EH (cell line): ENCODE results near the gene CDH22.

Experiments
- DNase-seq: peaks from one replicate; pipeline ENCODE4 v3.0.0-alpha.2; 2015; ENCODE audit warnings: low read depth

The CDH22 gene, protein sequence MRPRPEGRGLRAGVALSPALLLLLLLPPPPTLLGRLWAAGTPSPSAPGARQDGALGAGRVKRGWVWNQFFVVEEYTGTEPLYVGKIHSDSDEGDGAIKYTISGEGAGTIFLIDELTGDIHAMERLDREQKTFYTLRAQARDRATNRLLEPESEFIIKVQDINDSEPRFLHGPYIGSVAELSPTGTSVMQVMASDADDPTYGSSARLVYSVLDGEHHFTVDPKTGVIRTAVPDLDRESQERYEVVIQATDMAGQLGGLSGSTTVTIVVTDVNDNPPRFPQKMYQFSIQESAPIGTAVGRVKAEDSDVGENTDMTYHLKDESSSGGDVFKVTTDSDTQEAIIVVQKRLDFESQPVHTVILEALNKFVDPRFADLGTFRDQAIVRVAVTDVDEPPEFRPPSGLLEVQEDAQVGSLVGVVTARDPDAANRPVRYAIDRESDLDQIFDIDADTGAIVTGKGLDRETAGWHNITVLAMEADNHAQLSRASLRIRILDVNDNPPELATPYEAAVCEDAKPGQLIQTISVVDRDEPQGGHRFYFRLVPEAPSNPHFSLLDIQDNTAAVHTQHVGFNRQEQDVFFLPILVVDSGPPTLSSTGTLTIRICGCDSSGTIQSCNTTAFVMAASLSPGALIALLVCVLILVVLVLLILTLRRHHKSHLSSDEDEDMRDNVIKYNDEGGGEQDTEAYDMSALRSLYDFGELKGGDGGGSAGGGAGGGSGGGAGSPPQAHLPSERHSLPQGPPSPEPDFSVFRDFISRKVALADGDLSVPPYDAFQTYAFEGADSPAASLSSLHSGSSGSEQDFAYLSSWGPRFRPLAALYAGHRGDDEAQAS

DNA sequence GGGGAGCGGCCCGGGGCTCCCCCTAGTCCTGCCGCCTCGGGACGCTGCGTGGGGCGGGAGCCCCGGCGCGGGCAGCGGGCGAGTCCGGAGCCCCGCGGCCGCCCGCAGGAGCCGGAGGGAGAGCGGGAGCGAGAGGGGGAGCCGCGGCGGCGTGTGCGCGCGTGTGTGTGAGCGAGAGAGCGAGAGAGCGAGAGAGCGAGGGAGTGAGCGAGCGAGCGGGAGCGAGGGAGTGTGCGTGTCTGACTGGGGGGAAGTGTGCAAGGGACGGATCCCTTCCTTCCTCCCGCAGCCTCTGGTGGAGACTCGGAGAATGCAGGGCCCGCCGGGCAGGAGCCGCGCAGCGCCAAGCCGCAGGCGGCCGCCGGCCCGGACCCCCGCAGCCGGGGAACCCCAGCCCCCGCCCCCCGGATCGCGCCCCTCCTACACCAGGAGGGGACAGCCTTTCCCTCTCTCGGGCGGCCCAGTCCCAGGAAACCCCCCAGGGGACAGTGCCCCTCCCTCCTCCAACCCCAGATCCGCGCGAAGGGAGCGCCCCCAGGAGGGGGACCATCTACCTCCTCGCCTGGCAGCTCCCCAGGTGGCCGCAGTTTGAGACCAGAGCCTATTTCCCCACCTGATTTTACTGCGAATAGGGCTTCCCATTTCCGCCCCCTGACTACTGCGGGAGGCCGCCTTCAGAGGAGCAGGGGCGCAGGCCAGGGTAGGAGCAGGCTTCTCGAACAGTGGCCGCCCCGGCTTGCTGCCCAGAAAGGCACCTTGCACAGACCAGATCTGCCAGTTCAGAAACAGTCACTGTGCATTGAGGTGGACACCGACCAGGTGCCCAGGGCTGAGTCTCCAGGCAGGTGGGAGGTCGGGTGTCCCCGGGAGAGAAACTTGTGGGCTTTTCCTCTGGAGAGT is at the start of gene CDH22:
Gene CDH22 (minus strand): TSS at position 241 of the 900 bp plus-strand sequence. CDS start 57,204 bp downstream, outside the sequence.
- peak; percentile 46 for DNase-seq

DNA sequence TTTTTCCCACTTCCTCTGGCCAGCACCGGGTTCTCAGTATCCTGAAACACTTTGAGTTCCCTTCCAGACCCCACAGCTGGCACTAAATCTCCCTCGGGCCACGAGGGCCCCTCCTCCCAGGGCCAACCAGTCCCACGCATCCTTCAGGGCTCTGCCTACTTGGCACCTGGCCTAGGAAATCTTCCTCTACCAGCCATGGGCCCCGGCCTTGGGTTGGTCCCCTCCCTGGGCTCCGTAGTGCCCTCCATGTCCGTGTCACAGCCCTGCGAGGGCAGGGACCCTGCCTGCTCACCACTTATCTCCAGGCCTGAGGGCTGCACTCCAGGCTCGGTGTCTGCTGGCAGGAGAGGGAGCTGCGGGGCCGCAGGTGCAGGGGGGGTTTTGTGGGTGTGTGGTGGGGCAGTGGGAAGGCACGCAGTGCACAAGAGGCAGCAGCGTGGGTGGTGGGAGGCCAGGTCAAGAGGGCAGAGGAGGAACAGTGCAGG is 48.8 kb upstream of the CDH22 start:
- no peak for DNase-seq

DNA sequence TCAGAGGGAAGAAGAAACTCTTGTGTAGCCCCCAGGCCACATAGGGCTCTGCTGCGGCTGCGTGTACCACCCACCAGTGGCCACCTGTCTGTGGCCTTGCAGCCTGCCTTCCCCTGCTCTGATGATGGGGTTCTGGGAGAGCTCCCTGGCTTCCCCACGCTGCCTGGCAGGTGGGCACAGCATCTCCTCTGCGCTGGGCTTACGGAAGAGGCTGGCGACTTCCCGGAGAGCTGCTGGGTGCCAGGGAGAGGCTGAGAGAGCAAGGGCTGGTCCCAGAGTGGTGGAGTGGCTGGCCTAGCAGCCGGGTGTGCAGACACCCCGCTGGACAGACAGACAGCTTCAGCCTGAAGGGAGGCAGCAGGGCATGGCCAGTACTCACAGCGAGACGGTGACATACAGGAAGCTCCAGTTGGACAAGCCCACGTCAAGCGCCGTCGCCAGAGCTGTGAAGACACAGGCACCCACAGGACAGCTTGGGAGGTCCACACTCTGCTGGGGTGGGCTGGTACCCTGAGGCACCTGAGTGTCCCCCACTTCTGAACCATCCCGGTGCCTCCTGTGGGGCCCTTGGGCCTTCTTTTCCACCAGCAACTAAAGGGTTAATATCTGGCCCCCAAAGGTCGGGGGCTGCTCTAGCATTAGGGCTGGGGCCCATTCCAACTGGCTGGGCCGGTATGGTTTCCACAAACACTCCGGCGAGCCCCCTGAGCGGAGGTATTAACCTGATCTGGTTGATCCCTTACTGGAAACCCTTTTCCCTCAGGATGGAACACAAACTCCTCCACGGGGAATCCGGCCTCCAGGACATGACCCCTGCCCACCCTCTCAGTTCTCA is 48.1 kb upstream of the CDH22 start:
- no peak for DNase-seq

DNA sequence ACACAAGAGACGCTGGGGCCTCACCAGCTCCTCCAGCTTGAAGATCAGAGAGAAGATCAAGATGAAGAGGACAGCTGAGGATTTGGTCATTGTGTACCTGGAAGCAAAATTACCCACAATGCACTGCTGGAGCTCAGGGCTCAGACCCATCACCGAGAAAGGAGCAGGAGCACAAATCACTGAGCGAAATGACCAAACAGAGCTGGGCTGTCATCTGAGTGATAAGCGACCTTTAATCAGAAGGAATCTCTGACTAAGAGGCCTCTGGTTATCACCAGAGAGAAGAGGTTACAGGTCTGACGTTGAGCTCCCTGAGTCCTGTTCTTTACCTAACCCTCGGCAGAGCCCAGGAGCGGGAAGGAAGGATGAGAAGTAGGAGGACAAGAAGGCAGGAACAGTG is 47.5 kb upstream of the CDH22 start:
- no peak for DNase-seq

DNA sequence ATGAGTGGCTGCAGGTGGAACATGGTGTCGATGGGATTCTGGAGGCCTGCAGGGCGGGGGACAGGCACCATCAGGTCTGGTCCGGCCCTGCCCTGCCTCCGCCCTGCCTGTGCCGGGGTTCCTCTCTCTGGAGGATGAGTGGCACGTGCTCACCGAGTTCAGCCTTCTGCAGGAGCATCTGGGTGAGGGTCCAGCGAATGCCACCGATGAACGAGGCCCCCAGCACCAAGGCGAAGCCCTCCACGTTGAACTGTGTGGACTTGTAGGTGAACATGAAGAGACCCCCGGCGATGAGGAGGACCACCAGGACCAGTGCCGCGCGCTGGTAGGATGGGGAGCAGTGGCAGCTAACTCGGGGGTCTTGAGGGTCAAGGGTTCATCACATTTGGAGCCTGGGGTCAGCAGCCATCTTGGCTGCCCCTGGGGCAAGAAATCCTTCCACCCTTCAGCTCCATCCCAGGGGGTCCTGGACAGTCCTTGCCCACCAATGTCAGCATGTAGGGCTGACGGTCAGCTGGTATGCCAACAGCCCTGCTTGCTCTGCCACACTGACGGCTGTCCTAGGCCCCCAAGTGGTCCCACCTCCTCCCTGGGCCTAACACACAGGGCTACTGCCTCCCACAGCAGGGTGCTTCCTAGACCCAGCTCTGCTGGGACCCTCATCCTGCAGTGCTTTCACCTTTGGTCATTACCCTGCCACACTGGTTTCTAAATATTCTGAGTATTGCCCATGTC is 46.8 kb upstream of the CDH22 start:
- DNase-seq: no peak

DNA sequence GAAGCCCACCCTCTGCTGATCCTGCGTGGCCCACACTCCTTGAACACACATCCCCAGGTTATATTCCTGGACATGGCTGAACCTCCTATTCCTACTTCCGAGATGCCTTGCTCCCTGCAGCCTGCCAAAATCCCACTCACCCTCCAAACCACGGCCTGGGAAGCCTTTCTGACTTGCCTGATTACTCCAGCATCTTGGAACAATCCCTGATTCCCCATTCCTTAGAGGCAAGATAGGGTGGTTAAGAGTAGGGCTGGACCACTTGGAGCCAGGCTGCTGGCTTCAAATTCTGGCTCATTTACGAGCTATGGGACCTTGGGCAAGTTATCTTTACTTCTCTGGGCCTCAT is 45.9 kb upstream of the CDH22 start:
- DNase-seq: no peak

DNA sequence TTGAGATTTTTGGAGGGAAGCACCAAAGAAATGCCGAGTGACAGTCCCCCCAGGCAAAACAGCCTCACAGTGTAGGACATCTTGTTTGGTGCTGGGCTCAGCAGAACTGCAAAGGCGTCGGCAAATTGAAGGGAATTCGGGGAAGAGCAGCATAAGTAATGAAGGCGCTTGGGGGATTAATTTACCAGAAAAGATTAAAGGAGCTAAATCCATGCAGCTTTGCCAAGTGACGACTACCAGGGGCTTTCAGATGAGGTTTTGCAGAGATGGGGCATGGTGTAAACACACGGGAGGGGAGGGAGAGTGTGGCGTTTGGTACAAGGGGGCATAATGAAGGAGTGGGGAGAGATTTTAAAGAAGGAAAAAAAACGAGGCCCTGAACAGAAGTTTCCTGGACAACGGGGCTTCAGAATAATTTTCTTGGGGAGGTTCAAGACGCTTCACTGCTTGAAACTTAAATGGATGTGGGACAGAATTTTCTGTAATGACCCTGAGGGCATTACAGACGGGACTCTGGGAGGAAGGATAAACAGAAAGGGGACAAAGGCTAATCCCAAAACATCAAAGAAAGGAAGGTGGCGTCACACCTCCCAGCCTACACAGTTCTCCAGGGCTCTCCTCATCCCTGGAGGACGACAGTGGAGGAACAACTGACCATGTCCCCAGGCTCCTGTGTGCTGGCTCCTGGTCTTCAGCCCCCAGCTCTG is 45.4 kb upstream of the CDH22 start:
- no peak for DNase-seq

DNA sequence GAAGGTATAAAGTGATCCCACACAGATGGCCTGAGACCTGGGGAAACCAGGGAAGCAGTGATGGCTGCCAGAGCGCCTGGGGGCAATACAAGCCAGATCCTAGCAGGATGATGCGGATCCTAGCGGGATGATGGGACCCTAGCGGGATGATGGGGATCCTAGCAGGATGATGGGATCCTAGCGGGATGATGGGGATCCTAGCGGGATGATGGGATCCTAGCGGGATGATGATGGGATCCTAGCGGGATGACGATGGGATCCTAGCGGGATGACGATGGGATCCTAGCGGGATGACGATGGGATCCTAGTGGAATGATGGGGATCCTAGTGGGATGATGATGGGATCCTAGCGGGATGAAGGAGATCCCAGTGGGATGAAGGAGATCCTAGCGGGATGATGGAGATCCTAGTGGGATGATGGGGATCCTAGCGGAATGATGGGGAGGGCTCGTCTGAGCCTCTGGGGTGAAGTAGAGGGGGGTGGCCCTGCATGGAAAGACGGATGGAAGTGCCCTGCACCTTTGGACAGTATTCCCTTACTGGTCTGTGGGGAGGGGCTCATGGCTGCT is 44.2 kb upstream of the CDH22 start:
- no peak for DNase-seq

DNA sequence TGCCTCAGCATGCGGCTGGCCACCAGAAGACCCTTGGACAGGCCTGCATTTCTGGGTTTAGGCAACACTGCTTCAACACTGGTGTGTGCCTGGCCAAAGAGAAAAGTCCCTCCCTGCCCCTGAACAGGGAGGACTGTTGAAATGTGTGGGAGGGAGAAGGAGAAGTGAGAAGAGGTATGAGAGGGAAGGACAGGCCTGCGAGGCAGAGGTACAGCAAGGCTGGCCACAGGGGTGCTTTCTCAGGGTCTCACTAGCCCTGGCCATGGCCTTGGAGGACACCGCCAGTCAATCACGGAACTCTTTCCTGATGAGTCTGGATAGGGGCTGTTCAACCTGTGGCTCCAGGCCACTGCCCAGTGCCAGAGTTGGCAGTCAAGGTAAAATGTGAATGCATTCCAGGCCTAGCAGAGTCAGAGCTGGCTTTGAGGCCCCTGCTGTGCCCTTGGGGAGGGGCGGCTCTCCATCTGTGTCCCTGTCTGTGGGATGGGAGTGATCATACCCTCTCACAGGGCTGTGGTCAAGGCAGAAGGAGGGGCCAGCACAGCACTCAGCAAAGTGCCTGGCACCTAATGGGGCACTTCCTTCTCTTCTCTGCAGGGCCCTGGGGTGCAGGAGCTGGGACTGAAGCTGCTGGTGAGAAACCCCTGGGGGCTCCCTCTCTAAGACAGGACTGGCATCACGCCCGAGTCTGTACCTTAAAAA is 43.2 kb upstream of the CDH22 start:
- no peak for DNase-seq

DNA sequence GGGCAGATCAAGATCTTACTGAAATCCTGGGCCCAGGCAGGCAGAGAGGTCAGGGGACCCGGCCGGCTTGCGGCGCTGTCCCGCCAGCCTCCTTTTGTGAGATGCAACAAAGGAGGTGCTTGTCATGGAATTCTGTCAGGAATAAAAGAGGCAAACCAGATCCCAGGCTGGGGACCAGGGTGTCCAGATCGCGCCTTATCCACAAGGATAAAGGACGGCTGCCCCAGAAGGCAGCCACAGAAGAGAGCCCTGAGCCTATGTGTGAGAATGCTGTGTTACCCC is 42.6 kb upstream of the CDH22 start:
- DNase-seq: no peak

DNA sequence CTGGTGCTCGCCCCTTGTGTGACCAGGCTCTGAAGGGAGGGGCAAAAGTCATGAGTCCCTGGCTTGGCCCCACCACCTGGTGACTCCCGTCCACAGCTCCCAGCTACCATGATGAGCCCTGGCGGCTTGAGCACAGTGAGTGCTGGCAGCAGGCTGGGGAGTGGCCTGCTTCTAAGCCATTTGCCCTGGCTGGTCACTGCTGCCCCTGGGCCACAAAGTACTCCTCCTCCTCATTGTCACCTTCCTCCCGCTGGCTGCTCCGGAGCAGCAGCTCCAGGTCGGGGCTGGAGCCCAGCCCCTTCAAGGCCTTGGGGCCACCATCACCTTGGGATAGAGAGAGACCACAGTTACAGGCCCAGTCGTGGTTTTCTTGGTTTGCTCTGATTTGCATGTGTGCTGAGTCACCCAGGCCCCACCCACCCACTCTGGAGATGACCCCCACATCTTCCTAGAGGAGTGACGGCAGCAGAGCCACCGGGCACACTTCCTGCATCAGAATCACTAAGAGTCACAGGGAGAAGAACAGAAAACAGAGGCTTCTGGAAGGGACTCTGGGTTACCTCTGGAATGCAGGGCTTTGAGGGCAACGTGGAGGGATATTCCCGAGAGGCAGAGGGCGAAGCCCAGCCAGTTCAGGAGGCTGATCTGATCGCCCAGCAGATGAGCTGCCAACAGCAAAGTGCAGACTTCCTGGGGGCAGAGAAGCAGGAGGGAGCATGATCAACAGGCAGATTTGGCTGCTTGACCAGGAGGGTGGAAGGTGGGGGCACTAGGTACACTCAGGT is 42.1 kb upstream of the CDH22 start:
- DNase-seq: peak; percentile 94

DNA sequence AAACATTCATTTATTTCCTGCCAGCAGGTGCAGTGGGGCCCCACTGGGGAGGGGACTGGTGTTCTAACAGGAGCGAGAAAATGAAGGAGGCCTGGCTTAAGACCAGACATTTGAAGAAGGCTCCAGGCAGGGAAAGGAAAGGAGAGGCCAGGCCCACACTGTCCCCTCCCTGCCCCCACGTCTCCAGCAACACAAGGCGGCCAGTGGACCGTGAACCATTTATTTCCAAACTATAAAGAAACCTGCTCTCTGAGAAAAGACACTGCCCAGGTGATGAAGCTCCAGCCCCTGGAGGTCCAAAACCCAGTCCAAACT is 41.4 kb upstream of the CDH22 start:
- no peak for DNase-seq

DNA sequence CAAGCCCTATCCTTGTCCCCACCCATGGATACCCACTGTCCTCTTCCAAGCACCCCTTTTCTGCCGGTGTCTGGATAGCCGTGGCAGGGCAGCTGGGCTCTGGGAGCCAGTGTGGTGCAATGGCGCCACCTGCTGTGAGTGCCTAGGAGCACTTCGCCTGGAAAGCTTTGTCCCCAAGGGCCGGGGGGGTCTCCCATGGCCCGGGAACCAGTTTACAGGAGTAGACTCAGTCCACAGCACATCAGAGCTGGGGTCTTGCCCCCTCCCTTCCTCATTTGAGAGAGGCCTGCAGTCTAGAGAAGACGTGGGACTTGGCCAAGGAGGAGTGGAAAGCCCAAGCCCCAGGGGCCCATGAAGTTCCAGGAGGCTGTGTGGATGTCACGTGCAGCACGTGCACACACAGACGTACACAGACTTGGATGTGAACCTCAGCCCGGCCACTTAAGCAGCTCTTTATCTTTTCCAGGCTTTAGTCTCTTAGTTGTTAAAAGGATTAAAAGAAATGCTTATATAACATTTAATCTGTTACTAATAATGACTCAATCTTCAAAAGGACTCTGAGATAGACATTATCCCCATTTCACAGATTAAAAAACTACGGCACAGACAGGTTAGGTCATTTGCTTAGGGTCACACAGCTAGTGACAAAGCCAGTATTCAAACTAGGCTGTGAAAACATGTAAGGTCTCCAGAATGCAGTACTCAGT is 40.9 kb upstream of the CDH22 start:
- peak; percentile 58 for DNase-seq

DNA sequence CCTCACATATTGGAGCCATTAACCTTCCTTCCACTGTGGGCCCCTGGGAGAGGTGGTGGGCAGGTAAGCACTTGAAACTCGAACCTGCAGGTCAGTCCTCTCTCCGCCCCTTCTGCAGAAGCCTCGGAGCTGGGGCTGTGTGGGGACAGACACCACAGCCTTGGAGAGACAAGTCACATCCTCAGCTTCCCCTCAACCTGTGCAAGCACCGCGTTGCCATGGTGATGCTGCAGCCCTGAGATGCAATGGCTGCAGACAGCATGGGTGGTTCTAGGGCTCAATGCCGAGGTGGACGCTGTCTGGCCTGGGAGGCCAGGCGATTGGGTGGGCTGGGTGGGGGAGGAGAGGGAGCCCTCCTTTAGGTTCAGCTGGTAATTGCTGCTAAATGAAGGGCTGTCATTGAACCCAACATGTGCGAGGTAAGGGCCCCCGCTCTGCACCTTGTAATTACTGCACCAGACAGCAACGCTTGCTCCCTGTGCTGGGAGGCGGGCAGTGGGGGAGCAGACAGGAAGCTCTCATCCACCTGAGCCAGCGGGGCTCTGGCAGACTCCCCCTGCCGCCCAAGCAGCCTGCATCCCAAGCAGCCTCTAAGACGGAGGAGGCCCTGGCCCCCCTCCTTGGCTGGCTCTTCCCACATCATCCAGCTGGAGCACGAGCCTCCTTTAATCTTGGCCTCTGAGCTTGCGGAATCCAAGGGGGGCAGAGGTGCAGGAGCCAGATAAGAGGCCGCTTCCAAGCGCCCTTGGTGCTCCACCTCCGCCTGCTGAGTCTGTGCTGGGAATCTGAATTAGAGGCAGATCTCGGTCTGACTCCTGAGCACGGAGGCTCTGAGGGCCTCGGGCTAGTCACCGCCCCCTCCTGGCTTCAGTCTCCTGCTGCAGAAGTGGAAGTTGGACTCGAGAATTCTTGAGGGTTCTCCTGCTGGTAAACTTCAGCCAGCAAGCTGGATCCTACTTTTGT is 39.8 kb upstream of the CDH22 start:
- DNase-seq: peak; percentile 29

DNA sequence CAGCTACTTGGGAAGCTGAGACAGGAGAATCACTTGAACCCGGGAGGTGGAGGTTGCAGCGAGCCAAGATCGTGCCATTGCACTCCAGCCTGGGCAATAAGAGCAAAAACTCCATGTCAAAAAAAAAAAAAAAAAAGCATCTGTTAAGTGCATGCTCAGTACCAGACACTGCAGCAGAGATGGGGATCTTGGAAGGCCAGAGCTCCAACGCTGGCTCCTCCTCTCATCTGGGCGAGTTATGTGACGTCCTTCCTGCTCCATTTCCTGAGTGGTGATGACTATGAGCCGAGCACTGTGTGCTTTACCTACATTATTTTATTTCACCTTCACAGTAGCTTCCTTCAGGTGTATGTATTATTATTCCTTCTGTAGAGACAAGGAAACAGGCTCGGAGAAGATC is 38.5 kb upstream of the CDH22 start:
- no peak for DNase-seq

DNA sequence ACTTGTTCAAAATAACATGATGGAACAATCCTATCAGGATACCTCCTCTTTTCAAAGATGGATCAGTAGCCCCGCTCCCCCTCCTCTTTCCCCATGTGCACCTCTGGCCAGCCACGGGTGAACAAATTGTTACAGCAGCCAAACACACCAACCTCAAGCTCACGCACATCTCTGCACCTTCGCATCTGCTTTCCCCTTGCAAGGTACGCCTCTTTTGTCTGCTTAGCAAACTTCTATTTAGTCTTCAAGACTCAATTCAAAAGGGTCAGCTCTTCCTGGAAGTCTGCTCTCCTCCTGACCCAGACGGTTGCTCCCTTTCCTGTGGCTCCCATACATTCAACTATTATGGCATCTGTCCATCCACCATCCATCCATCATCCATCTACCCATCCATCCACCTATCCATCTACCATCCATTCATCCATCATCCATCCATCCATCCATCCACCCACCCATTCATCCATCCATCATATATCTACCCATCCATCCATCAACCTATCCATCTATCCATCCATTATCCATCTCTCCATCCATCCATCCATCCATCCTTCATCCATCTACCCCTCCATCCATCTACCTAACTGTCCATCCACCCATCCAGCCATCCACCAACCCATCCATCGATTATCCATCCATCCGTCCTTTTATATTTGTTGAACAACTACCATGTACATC is 36.3 kb upstream of the CDH22 start:
- no peak for DNase-seq
